Keratinocyte (primary cell): Measurements from ENCODE around the gene NUDT9. TPM values are rescaled to one million over a fixed set of nuclear protein-coding genes. Genes with fewer than 3 reads are reported as not detected.

Experiments
- DNase-seq: peaks from one replicate; pipeline ENCODE4 v3.0.0-alpha.2; 2011; ENCODE audit warnings: low read depth, missing footprints, low spot score
- FAIRE-seq: peaks from 2 replicates; lab custom pipeline; 2011; peaks lifted over from hg19 to GRCh38; lab: Jason Lieb, UNC
- H2AFZ ChIP-seq: 2 replicates; pipeline ENCODE4 v1.6.0; 2012; ENCODE audit warnings: low read length, control low read depth, inconsistent platforms; ENCODE audit not compliant: control insufficient read depth
- H3K27ac ChIP-seq: 2 replicates; pipeline ENCODE4 v1.5.1; 2011; ENCODE audit warnings: low read length; ENCODE audit not compliant: control insufficient read depth, insufficient read depth
- H3K27me3 ChIP-seq: 3 replicates; pipeline ENCODE4 v1.6.0; 2011; ENCODE audit warnings: low read length; ENCODE audit not compliant: control insufficient read depth, insufficient read depth; ENCODE audit errors: extremely low read depth
- H3K36me3 ChIP-seq, 2 experiments: 2 replicates in 1 of 2; 3 replicates in 1 of 2; pipeline ENCODE4 v1.5.1; 2011; ENCODE audit warnings: low read length in 2 of 2, mild to moderate bottlenecking in 1 of 2; ENCODE audit not compliant: control insufficient read depth in 2 of 2, insufficient read depth in 2 of 2; ENCODE audit errors: extremely low read depth in 1 of 2
- H3K4me1 ChIP-seq: 3 replicates; pipeline ENCODE4 v1.5.1; 2011; ENCODE audit warnings: low read length; ENCODE audit not compliant: control insufficient read depth, insufficient read depth; ENCODE audit errors: extremely low read depth
- H3K4me2 ChIP-seq: 3 replicates; pipeline ENCODE4 v1.6.0; 2011; ENCODE audit warnings: low read depth, low read length; ENCODE audit not compliant: control insufficient read depth, insufficient read depth; ENCODE audit errors: extremely low read depth
- H3K4me3 ChIP-seq, 3 experiments: fragments of 200-600 bp in 1 of 3; sonication (generic) in 1 of 3; 2 replicates in 2 of 3; 3 replicates in 1 of 3; pipeline ENCODE4 v1.5.1; 2011 to 2016; ENCODE audit warnings: low read length in 3 of 3, mild to moderate bottlenecking in 3 of 3, control low read depth in 2 of 3, inconsistent platforms in 1 of 3, low read depth in 1 of 3, mixed read lengths in 1 of 3, mixed run types in 1 of 3, moderate library complexity in 1 of 3; ENCODE audit not compliant: control insufficient read depth in 2 of 3, insufficient read depth in 2 of 3; ENCODE audit errors: extremely low read depth in 1 of 3
- H3K79me2 ChIP-seq: 2 replicates; pipeline ENCODE4 v1.6.0; 2012; ENCODE audit warnings: low read length; ENCODE audit not compliant: control insufficient read depth, insufficient read depth
- H3K9ac ChIP-seq: 3 replicates; pipeline ENCODE4 v1.6.0; 2011; ENCODE audit warnings: low read length; ENCODE audit not compliant: control insufficient read depth, insufficient read depth; ENCODE audit errors: extremely low read depth
- H3K9me1 ChIP-seq: 3 replicates; pipeline ENCODE4 v1.6.0; 2011; ENCODE audit warnings: low read length; ENCODE audit not compliant: control insufficient read depth, insufficient read depth; ENCODE audit errors: extremely low read depth
- H3K9me3 ChIP-seq: 2 replicates; pipeline ENCODE4 v1.5.1; 2012; ENCODE audit warnings: low read depth, low read length; ENCODE audit not compliant: control insufficient read depth
- H4K20me1 ChIP-seq: 3 replicates; pipeline ENCODE4 v1.6.0; 2011; ENCODE audit warnings: low read length; ENCODE audit not compliant: control insufficient read depth, insufficient read depth; ENCODE audit errors: extremely low read depth
- EZH2 ChIP-seq: IDR thresholded peaks from one replicate; pipeline ENCODE4 v1.6.1; 2012; ENCODE audit warnings: inconsistent platforms, mild to moderate bottlenecking, low read length, moderate library complexity
- dilution Hi-C: fragments of 300-500 bp; cut with MboI; formaldehyde crosslinking; loops from one replicate; pipeline ENCODE4 v1.7.0; 2020; ENCODE audit warnings: low sequenced_read_pairs; ENCODE audit not compliant: extremely low pct_ligation_motif_present
- polyA plus RNA-seq, 5 experiments: library from polyadenylated mRNA; depleted of rRNA in 3 of 5; stranded (reverse) in 3 of 5; stranded (forward) in 1 of 5; unstranded in 1 of 5; fragments of >200 nt; gene quantifications; 1 replicate in 1 of 5; 2 replicates in 3 of 5; 3 replicates in 1 of 5; pipeline versions ENCODE4 v1.2.1 to v1.2.3, GENCODE V29; 2011 to 2012; ENCODE audit warnings: missing spikeins in 2 of 5, low read depth in 1 of 5, low replicate concordance in 1 of 5
- TF ChIP-seq, protein P1 (sequence below), 3 experiments: IDR thresholded peaks in 1 of 3; conservative IDR thresholded peaks in 1 of 3; optimal IDR thresholded peaks in 1 of 3; 2 replicates in 2 of 3; 3 replicates in 1 of 3; pipeline versions ENCODE3 to v1.5.1; 2011; ENCODE audit warnings: low read length in 3 of 3, mild to moderate bottlenecking in 3 of 3, moderate library complexity in 2 of 3, control low read depth in 1 of 3, inconsistent platforms in 1 of 3; ENCODE audit not compliant: insufficient read depth in 2 of 3; ENCODE audit errors: extremely low read depth in 1 of 3

NUDT9 gene
- polyA plus RNA-seq, 1 donor (not counting 4 experiments of a cell fraction or from before 2014, with no cell fraction given): 28.5 TPM

DNA sequence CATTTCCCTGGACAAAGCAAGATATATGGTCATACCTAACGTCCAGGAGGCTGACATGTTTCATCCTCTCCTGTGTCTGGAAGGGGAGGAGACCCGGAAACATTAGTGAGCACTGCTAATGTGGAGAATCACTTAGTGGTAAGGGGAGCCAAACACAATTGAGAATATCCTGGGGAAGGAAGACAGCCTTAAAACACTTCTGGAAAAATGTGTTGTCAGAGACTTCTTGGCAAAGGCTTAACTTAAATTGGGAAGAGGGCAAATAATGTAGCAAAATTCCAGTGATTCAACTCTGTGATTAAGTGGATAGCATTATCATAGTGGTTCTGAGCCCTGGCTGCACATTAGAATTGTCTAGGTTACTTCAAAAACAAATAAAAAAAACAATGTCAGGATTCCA lies 67.3 kb downstream of the NUDT9 start:
- H3K9me1 ChIP-seq: no peaks in the 10 kb centered on the region
- no peak overlapping the region for H3K4me2 ChIP-seq
- no peak overlapping the region for H2AFZ ChIP-seq
- H3K27ac ChIP-seq: no peak overlapping the region
- dilution Hi-C loops: no loop called here
- no peak overlapping the region for H3K4me3 ChIP-seq
- no peak overlapping the region for H3K9ac ChIP-seq
- no peaks in the 10 kb centered on the region for H3K79me2 ChIP-seq
- DNase-seq (no peak), FAIRE-seq (no peak)
- no peaks in the 10 kb centered on the region for H4K20me1 ChIP-seq
- H3K9me3 ChIP-seq: no peaks in the 10 kb centered on the region
- H3K36me3 ChIP-seq: no peaks in the 10 kb centered on the region
- H3K27me3 ChIP-seq: no peaks in the 10 kb centered on the region
- TF ChIP-seq, protein P1, sequence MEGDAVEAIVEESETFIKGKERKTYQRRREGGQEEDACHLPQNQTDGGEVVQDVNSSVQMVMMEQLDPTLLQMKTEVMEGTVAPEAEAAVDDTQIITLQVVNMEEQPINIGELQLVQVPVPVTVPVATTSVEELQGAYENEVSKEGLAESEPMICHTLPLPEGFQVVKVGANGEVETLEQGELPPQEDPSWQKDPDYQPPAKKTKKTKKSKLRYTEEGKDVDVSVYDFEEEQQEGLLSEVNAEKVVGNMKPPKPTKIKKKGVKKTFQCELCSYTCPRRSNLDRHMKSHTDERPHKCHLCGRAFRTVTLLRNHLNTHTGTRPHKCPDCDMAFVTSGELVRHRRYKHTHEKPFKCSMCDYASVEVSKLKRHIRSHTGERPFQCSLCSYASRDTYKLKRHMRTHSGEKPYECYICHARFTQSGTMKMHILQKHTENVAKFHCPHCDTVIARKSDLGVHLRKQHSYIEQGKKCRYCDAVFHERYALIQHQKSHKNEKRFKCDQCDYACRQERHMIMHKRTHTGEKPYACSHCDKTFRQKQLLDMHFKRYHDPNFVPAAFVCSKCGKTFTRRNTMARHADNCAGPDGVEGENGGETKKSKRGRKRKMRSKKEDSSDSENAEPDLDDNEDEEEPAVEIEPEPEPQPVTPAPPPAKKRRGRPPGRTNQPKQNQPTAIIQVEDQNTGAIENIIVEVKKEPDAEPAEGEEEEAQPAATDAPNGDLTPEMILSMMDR (optimal IDR thresholded peaks at IDR 0.05 in 1 of 3, IDR thresholded peaks at IDR 0.05 in 1 of 3, conservative IDR thresholded peaks at IDR 0.05 in 1 of 3; ENCODE audit: extremely low read depth in 1 of 3, insufficient read depth in 2 of 3, low read length in 3 of 3): no peak
- TF ChIP-seq EZH2: no peak
- H3K4me1 ChIP-seq: no peaks in the 10 kb centered on the region

DNA sequence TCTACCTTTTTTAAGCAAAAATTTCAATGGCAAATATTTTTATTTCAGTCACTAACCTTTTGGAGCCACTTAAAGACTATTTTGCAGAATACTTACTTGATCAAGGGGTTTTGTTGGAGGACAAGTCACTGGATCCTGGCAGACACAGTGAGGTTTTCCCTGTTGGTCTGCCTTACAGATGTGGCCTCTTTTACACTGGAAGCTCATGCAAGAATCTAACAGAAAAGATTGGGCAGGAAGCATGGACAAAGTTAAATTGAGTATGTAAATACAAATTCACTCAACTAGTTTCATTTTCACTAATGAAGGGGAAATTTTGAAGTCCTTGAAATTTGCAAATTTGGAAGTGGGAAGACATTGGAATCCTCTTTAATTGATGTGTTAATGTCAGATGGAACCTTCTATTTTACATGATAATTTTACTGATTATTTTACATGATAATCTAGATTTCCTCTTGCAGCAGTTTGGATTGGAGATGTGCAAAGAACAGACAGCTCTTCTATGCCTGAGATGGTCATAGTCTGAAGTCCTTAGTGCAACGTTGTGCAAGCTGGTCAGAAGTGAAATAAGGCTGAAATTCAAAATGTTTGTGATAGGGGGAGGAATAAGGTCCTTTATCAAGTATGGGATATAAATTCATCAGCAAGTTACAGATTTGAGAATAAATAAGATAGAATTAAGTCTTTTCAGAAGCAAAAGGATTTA lies 68.4 kb downstream of the NUDT9 start:
- no peak overlapping the region for H3K4me2 ChIP-seq
- TF ChIP-seq, protein P1 (optimal IDR thresholded peaks at IDR 0.05 in 1 of 3, IDR thresholded peaks at IDR 0.05 in 1 of 3, conservative IDR thresholded peaks at IDR 0.05 in 1 of 3; ENCODE audit: extremely low read depth in 1 of 3, insufficient read depth in 2 of 3, low read length in 3 of 3): no peak
- TF ChIP-seq EZH2: no peak
- no peak for DNase-seq
- H2AFZ ChIP-seq: no peak overlapping the region
- FAIRE-seq: no peak
- H3K27me3 ChIP-seq: no peaks in the 10 kb centered on the region
- H3K4me3 ChIP-seq: no peak overlapping the region
- no peaks in the 10 kb centered on the region for H3K9me1 ChIP-seq
- H3K27ac ChIP-seq: no peak overlapping the region
- H3K36me3 ChIP-seq: no peaks in the 10 kb centered on the region
- H3K4me1 ChIP-seq: no peaks in the 10 kb centered on the region
- dilution Hi-C loops: no loop called here
- H3K9me3 ChIP-seq: no peaks in the 10 kb centered on the region
- no peak overlapping the region for H3K9ac ChIP-seq
- no peaks in the 10 kb centered on the region for H3K79me2 ChIP-seq
- H4K20me1 ChIP-seq: no peaks in the 10 kb centered on the region
